NCI-H1417 treated with DMSO at 0.1 percent for 48 hours (cell line): ENCODE measurements around the gene NDNF.

Source experiments
- DNase-seq: peaks from one replicate; lab custom pipeline; 2025; lab: John Stamatoyannopoulos, UW

The NDNF gene, protein sequence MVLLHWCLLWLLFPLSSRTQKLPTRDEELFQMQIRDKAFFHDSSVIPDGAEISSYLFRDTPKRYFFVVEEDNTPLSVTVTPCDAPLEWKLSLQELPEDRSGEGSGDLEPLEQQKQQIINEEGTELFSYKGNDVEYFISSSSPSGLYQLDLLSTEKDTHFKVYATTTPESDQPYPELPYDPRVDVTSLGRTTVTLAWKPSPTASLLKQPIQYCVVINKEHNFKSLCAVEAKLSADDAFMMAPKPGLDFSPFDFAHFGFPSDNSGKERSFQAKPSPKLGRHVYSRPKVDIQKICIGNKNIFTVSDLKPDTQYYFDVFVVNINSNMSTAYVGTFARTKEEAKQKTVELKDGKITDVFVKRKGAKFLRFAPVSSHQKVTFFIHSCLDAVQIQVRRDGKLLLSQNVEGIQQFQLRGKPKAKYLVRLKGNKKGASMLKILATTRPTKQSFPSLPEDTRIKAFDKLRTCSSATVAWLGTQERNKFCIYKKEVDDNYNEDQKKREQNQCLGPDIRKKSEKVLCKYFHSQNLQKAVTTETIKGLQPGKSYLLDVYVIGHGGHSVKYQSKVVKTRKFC

GRCh38 chr4:121072224-121073003, at the start of gene NDNF:
TSS of gene NDNF (minus strand) at chr4:121072535. CDS start at chr4:121045837, 26,698 bp downstream.
- no peak for DNase-seq

DNA sequence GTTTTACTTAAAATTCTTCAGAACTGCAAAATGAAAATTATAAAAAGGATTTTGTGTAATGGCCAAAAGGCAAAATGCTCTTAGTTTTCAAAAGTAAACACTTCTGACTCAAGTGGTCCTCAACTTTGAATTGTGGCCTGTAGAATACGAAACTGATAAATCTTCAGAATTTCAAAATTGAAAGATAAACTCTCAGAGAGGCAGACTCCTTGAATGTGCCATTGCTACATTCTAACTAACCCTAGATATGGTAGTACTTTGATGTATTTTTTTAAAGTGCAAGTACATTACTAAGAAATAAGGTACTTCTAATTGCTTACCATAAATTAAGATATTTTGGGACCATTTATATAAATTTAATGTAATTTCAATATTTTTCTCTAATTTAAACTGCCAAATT, 47.4 kb upstream of the NDNF start:
- DNase-seq = no peak

DNA sequence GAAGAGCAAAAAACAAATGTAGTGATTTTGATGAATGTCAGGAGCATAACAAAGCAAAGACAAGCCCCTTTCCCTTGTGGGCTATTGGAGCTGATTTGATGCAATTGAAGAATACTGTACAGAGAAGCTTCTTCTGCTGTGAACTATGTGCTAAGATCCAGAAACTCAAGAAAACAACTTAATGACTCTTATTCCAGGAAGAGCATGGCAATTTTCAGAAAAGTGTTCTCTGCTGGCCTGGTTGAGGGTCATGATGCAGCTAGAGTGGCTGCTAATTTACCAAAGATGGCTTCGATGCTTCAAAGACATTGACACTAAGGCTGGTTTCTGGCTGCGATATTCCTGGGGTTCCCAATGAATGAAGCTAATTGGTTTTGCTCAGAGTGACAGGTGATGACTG, 46.0 kb upstream of the NDNF start:
- no peak for DNase-seq

GRCh38 chr4:121114756-121115155, 42.4 kb upstream of the NDNF start:
- DNase-seq = no peak

GRCh38 chr4:121112530-121112929, 40.2 kb upstream of the NDNF start:
- no peak for DNase-seq

GRCh38 chr4:121108557-121108956, 36.2 kb upstream of the NDNF start:
- DNase-seq = peak; percentile 12

DNA sequence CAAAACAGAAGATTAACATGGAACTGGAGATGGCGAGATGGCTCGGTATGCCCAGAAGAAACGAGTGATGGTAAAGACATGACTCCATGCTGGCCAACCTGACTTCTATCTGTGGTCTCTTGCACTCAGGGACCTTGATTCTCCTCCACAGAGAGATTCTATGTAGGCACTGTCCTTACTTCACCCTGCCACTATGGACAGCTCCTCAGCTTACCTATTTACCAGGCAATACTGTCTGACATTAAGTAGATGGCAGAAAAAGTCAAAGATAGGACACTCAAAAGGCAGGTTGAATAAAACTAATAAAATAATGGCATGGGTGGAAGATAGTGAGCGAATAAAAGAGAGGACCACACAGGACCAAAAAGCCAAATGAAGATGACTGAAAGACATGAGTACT, 35.2 kb upstream of the NDNF start:
- DNase-seq = no peak

GRCh38 chr4:121100093-121100775, 27.9 kb upstream of the NDNF start:
- DNase-seq = no peak

DNA sequence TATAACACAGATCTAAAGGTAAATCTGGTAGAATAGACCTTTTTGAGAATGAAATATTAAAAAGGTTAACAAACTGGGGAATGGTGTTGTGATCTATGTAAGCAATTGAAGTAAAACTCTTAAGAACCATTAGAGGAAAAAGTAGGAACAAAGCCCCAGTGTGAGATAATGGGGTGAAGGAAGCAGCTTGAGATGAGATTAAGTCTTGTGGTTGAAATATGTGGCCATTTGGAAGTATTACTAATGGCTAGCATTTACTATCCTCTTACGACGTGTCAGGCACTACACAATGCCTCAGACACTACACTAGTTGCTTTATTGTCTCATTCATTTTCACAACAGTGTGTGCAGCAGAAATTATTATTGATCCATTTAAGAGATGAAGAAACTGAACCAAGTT, 25.9 kb upstream of the NDNF start:
- no peak for DNase-seq

GRCh38 chr4:121096629-121097028, 24.3 kb upstream of the NDNF start:
- peak; percentile 4 for DNase-seq

- no peak for DNase-seq
Measured at GRCh38 chr4:121096191-121096590, 23.9 kb upstream of the NDNF start.

DNA sequence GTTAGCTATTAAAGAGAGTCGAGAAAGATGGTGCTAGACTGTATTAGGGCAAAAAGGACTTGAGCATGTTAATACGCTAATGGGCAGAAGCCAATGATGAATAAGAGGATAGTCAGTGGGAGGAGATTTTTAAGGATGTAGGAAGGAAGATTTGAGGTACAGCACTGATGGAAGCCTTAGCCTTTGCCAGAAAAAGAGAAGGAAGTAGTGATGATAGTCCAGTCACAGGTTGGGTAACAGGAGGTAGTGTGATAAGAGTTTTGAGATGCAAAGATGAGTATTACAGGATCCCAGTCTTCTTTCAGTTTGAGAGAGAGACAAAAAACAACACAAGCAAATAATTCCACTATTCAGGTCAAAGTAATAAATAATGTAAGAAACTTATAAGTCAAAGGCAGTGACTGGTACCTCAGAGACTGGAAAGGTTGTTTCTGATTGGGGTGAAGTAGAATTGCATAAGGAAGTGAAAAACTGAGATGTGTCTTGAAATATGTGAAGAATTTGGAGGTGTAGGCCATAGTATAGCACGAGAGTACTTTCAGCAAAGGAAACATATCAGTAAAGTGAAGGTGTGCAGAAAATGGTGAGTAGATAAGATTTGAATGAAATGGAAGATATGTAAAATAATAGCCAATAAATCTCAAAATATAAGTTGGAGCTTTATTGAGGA, 22.1 kb upstream of the NDNF start:
- no peak for DNase-seq

- no peak for DNase-seq
Measured at GRCh38 chr4:121093261-121093660, 20.9 kb upstream of the NDNF start.

DNA sequence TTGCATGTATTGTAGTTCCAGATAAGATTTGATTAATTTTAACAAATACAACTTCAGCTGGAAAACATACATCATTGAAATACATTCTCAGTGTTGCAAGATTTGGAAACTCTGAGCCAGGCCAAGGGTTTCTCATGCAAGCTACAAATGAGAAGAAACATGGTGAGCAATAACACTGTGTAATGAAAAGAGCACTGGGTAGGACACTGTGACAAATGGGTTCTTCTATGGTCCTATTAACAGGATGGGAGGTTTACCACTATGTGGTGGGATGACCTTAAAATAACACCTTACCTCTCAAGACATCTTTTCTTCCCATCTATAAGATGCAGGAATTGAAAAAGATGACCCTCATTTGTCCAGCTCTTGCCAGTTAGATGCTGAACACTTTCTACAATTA, 19.6 kb upstream of the NDNF start:
- no peak for DNase-seq

GRCh38 chr4:121088867-121089266, 16.5 kb upstream of the NDNF start:
- DNase-seq = no peak

DNA sequence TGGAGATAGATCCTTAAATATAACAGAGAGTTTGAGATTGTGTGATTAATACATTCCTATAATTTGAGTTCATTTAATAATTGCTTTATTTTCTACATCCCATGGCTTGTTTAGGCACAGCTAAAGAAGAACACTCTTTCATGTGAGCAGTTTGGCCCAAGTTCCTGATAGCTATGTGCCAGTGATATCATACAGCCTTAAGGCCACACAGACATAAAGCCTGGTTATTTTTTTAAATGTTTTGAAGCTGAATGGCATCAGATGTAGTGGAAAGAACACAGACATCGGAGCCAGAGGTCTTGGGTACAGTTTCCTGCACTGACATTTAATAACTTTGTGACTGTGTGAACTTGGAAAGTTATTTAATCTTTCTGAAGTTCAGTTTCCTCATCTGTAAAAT, 7.0 kb upstream of the NDNF start:
- no peak for DNase-seq

DNA sequence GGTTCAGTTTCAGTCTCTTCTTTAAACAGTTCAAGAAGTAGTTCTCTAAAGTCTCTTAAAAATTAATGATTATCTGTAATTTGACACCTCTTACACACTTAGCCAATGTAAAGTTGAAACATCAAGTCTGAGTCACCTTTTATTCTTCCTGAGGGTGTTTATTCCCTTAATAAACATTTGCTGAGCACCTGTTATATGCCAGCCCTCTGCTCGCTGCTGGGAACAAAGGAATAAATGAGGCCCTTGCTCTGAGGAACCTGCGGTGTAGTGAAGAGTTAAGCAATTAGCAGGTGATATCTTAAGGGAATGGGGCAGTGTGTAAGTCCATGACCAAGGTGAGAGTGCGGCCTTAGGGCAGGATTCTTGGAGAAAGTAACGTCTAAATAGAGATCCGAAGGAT, 5.2 kb upstream of the NDNF start:
- no peak for DNase-seq

GRCh38 chr4:121076416-121076815, 4.1 kb upstream of the NDNF start:
- DNase-seq = no peak

GRCh38 chr4:121073672-121074381, 1.5 kb upstream of the NDNF start:
- no peak for DNase-seq

GRCh38 chr4:121073004-121073435, 685 bp upstream of the NDNF start:
- peak; percentile 29 for DNase-seq

DNA sequence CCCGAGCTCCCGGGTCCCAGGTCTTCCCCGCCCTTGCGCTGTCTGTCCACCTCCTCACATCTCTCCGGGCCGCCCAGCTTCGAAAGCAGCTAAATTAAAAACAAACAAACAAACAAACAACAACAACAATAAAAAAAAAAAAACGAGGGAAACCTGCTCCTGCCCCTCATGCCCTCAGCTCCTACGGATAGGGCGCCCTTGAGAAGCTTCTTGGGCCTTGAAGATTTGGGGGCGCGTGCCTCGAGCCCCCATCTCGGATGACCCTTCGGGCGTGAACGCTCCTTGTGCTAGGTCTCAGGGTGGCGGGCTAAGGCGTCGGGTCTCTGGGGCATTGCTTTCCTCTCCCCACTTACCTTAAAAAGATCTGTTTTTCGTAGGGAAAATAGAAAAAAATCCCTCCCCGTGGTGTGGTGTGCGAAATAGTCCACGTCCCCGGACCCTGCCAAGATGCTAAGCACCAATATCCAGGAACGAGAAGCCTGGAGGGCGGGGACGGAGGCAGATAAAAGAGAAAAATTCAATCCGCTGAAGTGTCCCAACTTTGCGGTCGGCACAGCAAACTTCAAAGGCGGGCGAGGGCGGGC, 603 bp downstream of the NDNF start:
- no peak for DNase-seq
